GM12878 (cell line): ENCODE measurements around the gene YIPF5. TPM values are rescaled to one million over a fixed set of nuclear protein-coding genes. Genes with fewer than 3 reads are reported as not detected.

Experiments used
- BHLHE40 ChIP-seq, 2 experiments: fragments of 450-650 bp in 1 of 2; IDR thresholded peaks; 2 replicates each; pipeline ENCODE4 v1.6.1; 2011 to 2017; ENCODE audit warnings: low read depth in 2 of 2, borderline replicate concordance in 1 of 2, improper control_type of control experiment in 1 of 2, low read length in 1 of 2, mild to moderate bottlenecking in 1 of 2
- CBX5 ChIP-seq: sonication (generic); IDR thresholded peaks from 2 replicates; pipeline ENCODE4 v1.6.1; 2016; ENCODE audit warnings: low read depth, moderate library complexity, mild to moderate bottlenecking, inconsistent platforms
- TCF3 ChIP-seq: IDR thresholded peaks from 2 replicates; pipeline ENCODE4 v1.6.1; 2012; ENCODE audit warnings: low read depth, mild to moderate bottlenecking, low read length, borderline replicate concordance; ENCODE audit not compliant: insufficient read depth
- polyA plus RNA-seq, 11 experiments: library from polyadenylated mRNA; depleted of rRNA in 4 of 11; unstranded in 6 of 11; stranded (reverse) in 5 of 11; fragments of >200 nt; fragmentation: Nextera tagmentation in 4 of 11; fragmentation: Illumina TruSeq in 1 of 11; extraction: Ambion mirVana in 4 of 11; extraction: Trizol in 1 of 11; gene quantifications; 1 replicate in 1 of 11; 2 replicates in 10 of 11; pipeline versions ENCODE4 v1.2.1 to v1.2.3, GENCODE V29; 2011 to 2016; ENCODE audit warnings: inconsistent platforms in 2 of 11, missing spikeins in 2 of 11, low read depth in 1 of 11
- total RNA-seq, 4 experiments: library from RNA; depleted of rRNA in 3 of 4; stranded (reverse); fragments of >200 nt in 3 of 4; fragmentation: Illumina TruSeq in 1 of 4; extraction: Trizol in 1 of 4; gene quantifications; 2 replicates each; pipeline versions ENCODE4 v1.2.1 to v1.2.3, GENCODE V29; 2013 to 2021
- TF ChIP-seq, protein P1 (sequence below): fragments of 450-650 bp; IDR thresholded peaks from 2 replicates; pipeline ENCODE4 v1.6.1; 2016; ENCODE audit warnings: mild to moderate bottlenecking, moderate library complexity, borderline replicate concordance
- TF ChIP-seq, protein P2 (sequence below): fragments of 450-650 bp; formaldehyde crosslinking; IDR thresholded peaks from 2 replicates; pipeline ENCODE4 v1.5.0; 2022; ENCODE audit warnings: mild to moderate bottlenecking, missing genetic modification characterization
- TF ChIP-seq, protein P3 (sequence below): IDR thresholded peaks from 2 replicates; pipeline ENCODE4 v1.6.1; 2012; ENCODE audit warnings: mild to moderate bottlenecking, low read depth, low read length
- TF ChIP-seq, protein P4 (sequence below): fragments of 150-350 bp; IDR thresholded peaks from 2 replicates; pipeline ENCODE4 v1.6.1; 2014; ENCODE audit warnings: mild to moderate bottlenecking, low read depth, low read length
- TF ChIP-seq, protein P5 (sequence below): fragments of 450-650 bp; IDR thresholded peaks from 2 replicates; pipeline ENCODE4 v1.6.1; 2014; ENCODE audit warnings: mild to moderate bottlenecking

The YIPF5 gene
- total and polyA plus RNA-seq, 10 of the 15 experiments (the other 5 are each of a cell fraction or from before 2014, with no cell fraction given), result 19.5 to 50.4 (median 34.3) TPM

DNA sequence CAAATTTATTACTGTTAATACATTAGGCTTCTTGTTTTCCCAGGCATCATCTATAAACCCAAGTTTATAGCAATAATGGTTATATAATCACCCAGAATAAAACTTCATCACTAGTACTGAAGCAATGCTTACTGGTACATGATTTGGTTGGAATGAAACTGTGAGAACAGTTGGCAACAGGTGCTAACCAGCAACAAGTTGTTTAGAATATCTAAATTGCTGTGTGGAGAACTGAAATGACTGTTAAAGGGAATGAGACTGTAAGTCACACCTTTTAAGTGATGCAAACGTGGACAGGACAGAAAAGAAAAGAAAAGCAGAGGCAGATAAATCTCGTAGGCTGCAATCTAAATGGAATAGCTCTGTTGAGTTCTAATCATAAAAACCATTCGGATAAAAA, 2.5 kb downstream of the YIPF5 start (continued):
- TF ChIP-seq, protein P1, sequence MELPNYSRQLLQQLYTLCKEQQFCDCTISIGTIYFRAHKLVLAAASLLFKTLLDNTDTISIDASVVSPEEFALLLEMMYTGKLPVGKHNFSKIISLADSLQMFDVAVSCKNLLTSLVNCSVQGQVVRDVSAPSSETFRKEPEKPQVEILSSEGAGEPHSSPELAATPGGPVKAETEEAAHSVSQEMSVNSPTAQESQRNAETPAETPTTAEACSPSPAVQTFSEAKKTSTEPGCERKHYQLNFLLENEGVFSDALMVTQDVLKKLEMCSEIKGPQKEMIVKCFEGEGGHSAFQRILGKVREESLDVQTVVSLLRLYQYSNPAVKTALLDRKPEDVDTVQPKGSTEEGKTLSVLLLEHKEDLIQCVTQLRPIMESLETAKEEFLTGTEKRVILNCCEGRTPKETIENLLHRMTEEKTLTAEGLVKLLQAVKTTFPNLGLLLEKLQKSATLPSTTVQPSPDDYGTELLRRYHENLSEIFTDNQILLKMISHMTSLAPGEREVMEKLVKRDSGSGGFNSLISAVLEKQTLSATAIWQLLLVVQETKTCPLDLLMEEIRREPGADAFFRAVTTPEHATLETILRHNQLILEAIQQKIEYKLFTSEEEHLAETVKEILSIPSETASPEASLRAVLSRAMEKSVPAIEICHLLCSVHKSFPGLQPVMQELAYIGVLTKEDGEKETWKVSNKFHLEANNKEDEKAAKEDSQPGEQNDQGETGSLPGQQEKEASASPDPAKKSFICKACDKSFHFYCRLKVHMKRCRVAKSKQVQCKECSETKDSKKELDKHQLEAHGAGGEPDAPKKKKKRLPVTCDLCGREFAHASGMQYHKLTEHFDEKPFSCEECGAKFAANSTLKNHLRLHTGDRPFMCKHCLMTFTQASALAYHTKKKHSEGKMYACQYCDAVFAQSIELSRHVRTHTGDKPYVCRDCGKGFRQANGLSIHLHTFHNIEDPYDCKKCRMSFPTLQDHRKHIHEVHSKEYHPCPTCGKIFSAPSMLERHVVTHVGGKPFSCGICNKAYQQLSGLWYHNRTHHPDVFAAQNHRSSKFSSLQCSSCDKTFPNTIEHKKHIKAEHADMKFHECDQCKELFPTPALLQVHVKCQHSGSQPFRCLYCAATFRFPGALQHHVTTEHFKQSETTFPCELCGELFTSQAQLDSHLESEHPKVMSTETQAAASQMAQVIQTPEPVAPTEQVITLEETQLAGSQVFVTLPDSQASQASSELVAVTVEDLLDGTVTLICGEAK, result no peak
- TF ChIP-seq, protein P2, sequence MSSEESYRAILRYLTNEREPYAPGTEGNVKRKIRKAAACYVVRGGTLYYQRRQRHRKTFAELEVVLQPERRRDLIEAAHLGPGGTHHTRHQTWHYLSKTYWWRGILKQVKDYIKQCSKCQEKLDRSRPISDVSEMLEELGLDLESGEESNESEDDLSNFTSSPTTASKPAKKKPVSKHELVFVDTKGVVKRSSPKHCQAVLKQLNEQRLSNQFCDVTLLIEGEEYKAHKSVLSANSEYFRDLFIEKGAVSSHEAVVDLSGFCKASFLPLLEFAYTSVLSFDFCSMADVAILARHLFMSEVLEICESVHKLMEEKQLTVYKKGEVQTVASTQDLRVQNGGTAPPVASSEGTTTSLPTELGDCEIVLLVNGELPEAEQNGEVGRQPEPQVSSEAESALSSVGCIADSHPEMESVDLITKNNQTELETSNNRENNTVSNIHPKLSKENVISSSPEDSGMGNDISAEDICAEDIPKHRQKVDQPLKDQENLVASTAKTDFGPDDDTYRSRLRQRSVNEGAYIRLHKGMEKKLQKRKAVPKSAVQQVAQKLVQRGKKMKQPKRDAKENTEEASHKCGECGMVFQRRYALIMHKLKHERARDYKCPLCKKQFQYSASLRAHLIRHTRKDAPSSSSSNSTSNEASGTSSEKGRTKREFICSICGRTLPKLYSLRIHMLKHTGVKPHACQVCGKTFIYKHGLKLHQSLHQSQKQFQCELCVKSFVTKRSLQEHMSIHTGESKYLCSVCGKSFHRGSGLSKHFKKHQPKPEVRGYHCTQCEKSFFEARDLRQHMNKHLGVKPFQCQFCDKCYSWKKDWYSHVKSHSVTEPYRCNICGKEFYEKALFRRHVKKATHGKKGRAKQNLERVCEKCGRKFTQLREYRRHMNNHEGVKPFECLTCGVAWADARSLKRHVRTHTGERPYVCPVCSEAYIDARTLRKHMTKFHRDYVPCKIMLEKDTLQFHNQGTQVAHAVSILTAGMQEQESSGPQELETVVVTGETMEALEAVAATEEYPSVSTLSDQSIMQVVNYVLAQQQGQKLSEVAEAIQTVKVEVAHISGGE, result no peak
- TF ChIP-seq, protein P3, sequence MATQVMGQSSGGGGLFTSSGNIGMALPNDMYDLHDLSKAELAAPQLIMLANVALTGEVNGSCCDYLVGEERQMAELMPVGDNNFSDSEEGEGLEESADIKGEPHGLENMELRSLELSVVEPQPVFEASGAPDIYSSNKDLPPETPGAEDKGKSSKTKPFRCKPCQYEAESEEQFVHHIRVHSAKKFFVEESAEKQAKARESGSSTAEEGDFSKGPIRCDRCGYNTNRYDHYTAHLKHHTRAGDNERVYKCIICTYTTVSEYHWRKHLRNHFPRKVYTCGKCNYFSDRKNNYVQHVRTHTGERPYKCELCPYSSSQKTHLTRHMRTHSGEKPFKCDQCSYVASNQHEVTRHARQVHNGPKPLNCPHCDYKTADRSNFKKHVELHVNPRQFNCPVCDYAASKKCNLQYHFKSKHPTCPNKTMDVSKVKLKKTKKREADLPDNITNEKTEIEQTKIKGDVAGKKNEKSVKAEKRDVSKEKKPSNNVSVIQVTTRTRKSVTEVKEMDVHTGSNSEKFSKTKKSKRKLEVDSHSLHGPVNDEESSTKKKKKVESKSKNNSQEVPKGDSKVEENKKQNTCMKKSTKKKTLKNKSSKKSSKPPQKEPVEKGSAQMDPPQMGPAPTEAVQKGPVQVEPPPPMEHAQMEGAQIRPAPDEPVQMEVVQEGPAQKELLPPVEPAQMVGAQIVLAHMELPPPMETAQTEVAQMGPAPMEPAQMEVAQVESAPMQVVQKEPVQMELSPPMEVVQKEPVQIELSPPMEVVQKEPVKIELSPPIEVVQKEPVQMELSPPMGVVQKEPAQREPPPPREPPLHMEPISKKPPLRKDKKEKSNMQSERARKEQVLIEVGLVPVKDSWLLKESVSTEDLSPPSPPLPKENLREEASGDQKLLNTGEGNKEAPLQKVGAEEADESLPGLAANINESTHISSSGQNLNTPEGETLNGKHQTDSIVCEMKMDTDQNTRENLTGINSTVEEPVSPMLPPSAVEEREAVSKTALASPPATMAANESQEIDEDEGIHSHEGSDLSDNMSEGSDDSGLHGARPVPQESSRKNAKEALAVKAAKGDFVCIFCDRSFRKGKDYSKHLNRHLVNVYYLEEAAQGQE, result no peak
- TF ChIP-seq BHLHE40 (IDR thresholded peaks at IDR 0.05; ENCODE audit: borderline replicate concordance in 1 of 2, low read depth in 2 of 2, low read length in 1 of 2), result no peak
- TF ChIP-seq, protein P4, sequence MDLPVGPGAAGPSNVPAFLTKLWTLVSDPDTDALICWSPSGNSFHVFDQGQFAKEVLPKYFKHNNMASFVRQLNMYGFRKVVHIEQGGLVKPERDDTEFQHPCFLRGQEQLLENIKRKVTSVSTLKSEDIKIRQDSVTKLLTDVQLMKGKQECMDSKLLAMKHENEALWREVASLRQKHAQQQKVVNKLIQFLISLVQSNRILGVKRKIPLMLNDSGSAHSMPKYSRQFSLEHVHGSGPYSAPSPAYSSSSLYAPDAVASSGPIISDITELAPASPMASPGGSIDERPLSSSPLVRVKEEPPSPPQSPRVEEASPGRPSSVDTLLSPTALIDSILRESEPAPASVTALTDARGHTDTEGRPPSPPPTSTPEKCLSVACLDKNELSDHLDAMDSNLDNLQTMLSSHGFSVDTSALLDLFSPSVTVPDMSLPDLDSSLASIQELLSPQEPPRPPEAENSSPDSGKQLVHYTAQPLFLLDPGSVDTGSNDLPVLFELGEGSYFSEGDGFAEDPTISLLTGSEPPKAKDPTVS, result no peak
- TF ChIP-seq CBX5, result no peak
- no peak for TF ChIP-seq TCF3
- TF ChIP-seq, protein P5, sequence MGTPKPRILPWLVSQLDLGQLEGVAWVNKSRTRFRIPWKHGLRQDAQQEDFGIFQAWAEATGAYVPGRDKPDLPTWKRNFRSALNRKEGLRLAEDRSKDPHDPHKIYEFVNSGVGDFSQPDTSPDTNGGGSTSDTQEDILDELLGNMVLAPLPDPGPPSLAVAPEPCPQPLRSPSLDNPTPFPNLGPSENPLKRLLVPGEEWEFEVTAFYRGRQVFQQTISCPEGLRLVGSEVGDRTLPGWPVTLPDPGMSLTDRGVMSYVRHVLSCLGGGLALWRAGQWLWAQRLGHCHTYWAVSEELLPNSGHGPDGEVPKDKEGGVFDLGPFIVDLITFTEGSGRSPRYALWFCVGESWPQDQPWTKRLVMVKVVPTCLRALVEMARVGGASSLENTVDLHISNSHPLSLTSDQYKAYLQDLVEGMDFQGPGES, result no peak
